Measurements from ENCODE around the gene ZNF444.

GRCh38 chr19:56117889-56118288, 23.2 kb upstream of the ZNF444 start:
- TF ChIP-seq, protein P1, sequence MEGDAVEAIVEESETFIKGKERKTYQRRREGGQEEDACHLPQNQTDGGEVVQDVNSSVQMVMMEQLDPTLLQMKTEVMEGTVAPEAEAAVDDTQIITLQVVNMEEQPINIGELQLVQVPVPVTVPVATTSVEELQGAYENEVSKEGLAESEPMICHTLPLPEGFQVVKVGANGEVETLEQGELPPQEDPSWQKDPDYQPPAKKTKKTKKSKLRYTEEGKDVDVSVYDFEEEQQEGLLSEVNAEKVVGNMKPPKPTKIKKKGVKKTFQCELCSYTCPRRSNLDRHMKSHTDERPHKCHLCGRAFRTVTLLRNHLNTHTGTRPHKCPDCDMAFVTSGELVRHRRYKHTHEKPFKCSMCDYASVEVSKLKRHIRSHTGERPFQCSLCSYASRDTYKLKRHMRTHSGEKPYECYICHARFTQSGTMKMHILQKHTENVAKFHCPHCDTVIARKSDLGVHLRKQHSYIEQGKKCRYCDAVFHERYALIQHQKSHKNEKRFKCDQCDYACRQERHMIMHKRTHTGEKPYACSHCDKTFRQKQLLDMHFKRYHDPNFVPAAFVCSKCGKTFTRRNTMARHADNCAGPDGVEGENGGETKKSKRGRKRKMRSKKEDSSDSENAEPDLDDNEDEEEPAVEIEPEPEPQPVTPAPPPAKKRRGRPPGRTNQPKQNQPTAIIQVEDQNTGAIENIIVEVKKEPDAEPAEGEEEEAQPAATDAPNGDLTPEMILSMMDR (IDR thresholded peaks at IDR 0.05), result no peak
- TF ChIP-seq POLR2A (IDR thresholded peaks at IDR 0.05), result no peak

All from tibial nerve (tissue), 3 donors.